Large intestine (tissue), 3 donors: ENCODE data around the gene MARK2. TPM values are rescaled to one million over a fixed set of nuclear protein-coding genes. Genes with fewer than 3 reads are reported as not detected.
A peak's percentile ranks its signal among the peaks of the same experiment; 100 is the strongest.
"Not testable (repeated sequence)": the region's sequence is repeated elsewhere in the genome, so short reads cannot be mapped to it uniquely, and the experiment has no call there.

Source experiments
- DNase-seq, 2 donors: peaks; one replicate each; pipeline versions ENCODE4 v3.0.0 to v3.0.0-alpha.2; 2013
- H3K27ac ChIP-seq: one replicate; pipeline ENCODE4 v1.5.1; 2013; ENCODE audit warnings: low read length
- H3K27me3 ChIP-seq: 2 replicates; pipeline ENCODE4 v1.6.1; 2013; ENCODE audit warnings: low read length; ENCODE audit not compliant: control insufficient read depth, insufficient read depth
- H3K36me3 ChIP-seq: 2 replicates; pipeline ENCODE4 v1.6.1; 2013; ENCODE audit warnings: low read length; ENCODE audit not compliant: control insufficient read depth, insufficient read depth
- H3K4me1 ChIP-seq: one replicate; pipeline ENCODE4 v1.6.1; 2013; ENCODE audit warnings: low read length; ENCODE audit not compliant: control insufficient read depth, insufficient read depth
- H3K4me3 ChIP-seq: one replicate; pipeline ENCODE4 v1.5.1; 2013; ENCODE audit warnings: low read length
- H3K9me3 ChIP-seq: one replicate; pipeline ENCODE4 v1.6.1; 2013; ENCODE audit warnings: mild to moderate bottlenecking, low read depth, low read length, moderate library complexity; ENCODE audit not compliant: control insufficient read depth
- WGBS: methylation state at CpG from one replicate; pipeline ENCODE4 v1.1.5; 2013; ENCODE audit warnings: low lambda C conversion rate; ENCODE audit not compliant: insufficient coverage; 5-methylcytosine and 5-hydroxymethylcytosine counted together
- polyA plus RNA-seq: library from polyadenylated mRNA; unstranded; fragments of 120-200 nt; gene quantifications from one replicate; pipeline ENCODE4 v1.2.1, GENCODE V29; 2013

The MARK2 gene
- polyA plus RNA-seq, 1 donor: 49.3 TPM

DNA sequence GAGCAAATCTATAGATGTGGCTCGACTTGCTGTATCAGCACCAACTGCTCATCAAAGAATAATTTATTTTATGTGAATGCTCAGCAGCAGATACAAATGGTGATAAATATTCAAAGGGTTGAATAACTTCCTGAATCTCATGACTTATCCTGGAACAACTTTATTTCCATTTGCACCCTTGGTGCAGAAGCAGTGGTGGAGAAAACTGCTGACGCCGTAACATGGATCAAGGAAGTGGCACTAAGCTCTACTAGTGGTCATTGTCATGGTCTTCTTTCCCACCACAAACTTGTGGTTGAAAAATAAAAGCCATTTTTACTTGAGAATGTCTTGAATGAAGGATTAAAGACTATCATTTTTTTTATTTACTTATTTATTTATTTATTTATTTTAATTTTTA, 14.6 kb downstream of the MARK2 start:
- DNase-seq: no peak
- H3K4me1 ChIP-seq: peaks cover 41% of the 10 kb centered on the region
- WGBS: no CpG with 5 or more reads among the region's 3 CpGs

DNA sequence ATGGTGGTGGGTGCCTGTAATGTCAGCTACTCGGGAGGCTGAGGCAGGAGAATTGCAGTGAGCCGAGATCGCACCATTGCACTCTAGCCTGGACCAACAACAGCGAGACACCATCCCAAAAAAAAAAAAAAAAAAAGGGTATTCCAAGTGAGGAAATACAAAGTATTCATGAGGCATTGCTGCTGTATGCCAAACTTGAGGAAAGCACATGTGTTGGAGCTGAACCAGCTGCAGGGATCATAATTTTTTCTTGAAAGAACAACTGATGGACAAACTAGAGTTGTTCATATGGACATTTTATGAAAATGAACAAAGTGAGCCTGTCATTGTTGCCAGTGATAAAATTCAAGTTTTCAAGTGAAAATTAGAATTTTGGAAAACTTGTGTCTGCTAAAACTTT, 15.8 kb downstream of the MARK2 start:
- no peak for DNase-seq
- Histone ChIP-seq H3K36me3 (peaks cover 10% of the 10 kb centered on the region), H3K27me3 (no peaks in the 10 kb centered on the region), H3K27ac (peak overlapping the region; percentile 93), H3K4me1 (peaks cover 47% of the 10 kb centered on the region), H3K4me3 (no peak overlapping the region), H3K9me3 (peaks cover 2% of the 10 kb centered on the region)
- WGBS: 94% methylated on average over 3 of the region's 4 CpGs

More for the DNA sequence above, 14.6 kb downstream of the MARK2 start:
- H3K4me3 ChIP-seq: no peak overlapping the region
- no peaks in the 10 kb centered on the region for H3K27me3 ChIP-seq
- peaks cover 16% of the 10 kb centered on the region for H3K36me3 ChIP-seq
- H3K27ac ChIP-seq: no peak overlapping the region
- H3K9me3 ChIP-seq: peaks cover 2% of the 10 kb centered on the region

DNA sequence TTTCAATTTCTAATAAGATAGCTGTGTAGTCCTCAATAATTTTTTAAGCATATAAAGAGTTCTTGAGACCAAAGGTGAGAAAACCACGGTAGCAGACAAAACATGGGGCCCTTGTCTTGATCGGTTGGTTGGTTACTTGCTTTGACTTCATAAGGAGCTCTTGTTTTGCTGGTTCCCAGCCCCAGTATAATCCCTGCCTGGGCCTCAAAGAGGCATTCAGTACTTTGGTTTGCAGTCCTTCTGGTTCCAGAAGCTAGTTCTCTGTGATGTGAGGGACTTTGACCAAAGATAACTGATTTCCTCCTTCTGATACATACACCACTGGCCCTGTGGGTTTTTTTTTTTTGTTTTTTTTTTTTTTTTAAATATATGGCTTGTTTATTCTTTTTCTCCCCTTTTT, 17.1 kb downstream of the MARK2 start:
- H3K4me1 ChIP-seq: peaks cover 44% of the 10 kb centered on the region
- H3K27me3 ChIP-seq: no peaks in the 10 kb centered on the region
- DNase-seq: peak; percentile 93 to 96
- H3K27ac ChIP-seq: peak overlapping the region; percentile 93
- no peak overlapping the region for H3K4me3 ChIP-seq
- peaks cover 2% of the 10 kb centered on the region for H3K9me3 ChIP-seq
- peaks cover 10% of the 10 kb centered on the region for H3K36me3 ChIP-seq
- WGBS: no CpG with 5 or more reads among the region's 2 CpGs

GRCh38 chr11:63858628-63859550, 20.0 kb downstream of the MARK2 start:
- peak overlapping the region; percentile 78 for H3K27ac ChIP-seq
- H3K4me1 ChIP-seq: peaks cover 39% of the 10 kb centered on the region
- H3K27me3 ChIP-seq: no peaks in the 10 kb centered on the region
- H3K36me3 ChIP-seq: peaks cover 25% of the 10 kb centered on the region
- H3K9me3 ChIP-seq: peaks cover 2% of the 10 kb centered on the region
- 80% methylated on average over 1 of the region's 11 CpGs for WGBS
- H3K4me3 ChIP-seq: no peak overlapping the region
- peak; percentile 92 to 97 for DNase-seq

GRCh38 chr11:63862923-63863322, 24.0 kb downstream of the MARK2 start:
- peaks cover 22% of the 10 kb centered on the region for H3K36me3 ChIP-seq
- no peaks in the 10 kb centered on the region for H3K27me3 ChIP-seq
- H3K27ac ChIP-seq: peak overlapping the region; percentile 4
- H3K9me3 ChIP-seq: no peaks in the 10 kb centered on the region
- no peak overlapping the region for H3K4me3 ChIP-seq
- no CpG with 5 or more reads among the region's 4 CpGs for WGBS
- peaks cover 38% of the 10 kb centered on the region for H3K4me1 ChIP-seq
- peak in 1 of 2 donors; percentile 61 for DNase-seq

DNA sequence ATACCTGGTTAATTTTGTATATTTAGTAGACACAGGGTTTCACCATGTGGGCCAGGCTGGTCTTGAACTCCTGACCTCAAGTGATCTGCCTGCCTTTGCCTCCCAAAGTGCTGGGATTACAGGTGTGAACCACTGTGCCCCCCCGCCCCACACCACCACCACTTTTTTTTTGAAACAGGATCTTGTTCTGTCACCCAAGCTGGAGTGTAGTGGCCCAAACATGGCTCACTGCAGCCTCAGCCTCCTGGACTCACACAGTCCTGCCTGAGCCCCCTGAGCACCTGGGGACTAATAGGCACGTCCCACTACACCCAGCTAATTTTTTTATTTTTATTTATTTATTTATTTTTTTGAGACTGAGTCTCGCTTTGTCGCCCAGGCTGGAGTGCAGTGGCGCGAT, 24.7 kb downstream of the MARK2 start:
- H3K4me3 ChIP-seq, DNase-seq, H3K27ac ChIP-seq, H3K9me3 ChIP-seq, H3K27me3 ChIP-seq: not testable (repeated sequence)
- Histone ChIP-seq H3K36me3 (peaks cover 22% of the 10 kb centered on the region), H3K4me1 (peaks cover 35% of the 10 kb centered on the region)
- 100% methylated on average over 4 of the region's 6 CpGs for WGBS

DNA sequence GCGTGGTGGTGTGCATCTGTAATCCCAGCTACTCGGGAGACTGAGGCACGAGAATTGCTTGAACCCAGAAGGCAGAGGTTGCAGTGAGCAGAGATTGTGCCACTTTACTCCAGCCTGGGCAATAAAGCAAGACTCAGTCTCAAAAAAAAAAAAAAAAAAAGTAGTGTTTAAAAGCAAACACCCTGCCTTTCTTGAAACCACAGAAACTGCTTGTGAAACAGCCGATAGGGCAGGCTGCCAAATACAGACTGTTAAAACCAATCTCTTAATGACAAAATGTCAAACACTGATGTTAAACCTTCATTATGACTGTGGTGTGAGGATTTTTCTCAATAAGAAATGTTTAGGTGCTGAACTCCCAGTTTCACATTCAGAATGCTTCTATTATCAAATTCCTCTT, 27.3 kb downstream of the MARK2 start:
- no peaks in the 10 kb centered on the region for H3K27me3 ChIP-seq
- no peak overlapping the region for H3K27ac ChIP-seq
- H3K9me3 ChIP-seq: no peaks in the 10 kb centered on the region
- peaks cover 18% of the 10 kb centered on the region for H3K36me3 ChIP-seq
- H3K4me1 ChIP-seq: peaks cover 47% of the 10 kb centered on the region
- WGBS: 67% methylated on average over 3 of the region's 4 CpGs
- H3K4me3 ChIP-seq: no peak overlapping the region
- DNase-seq: peak in 1 of 2 donors; percentile 73

GRCh38 chr11:63867511-63867910, 28.6 kb downstream of the MARK2 start:
- Histone ChIP-seq H3K9me3 (no peaks in the 10 kb centered on the region), H3K4me1 (peaks cover 56% of the 10 kb centered on the region)

GRCh38 chr11:63868399-63869064, 29.6 kb downstream of the MARK2 start:
- Histone ChIP-seq H3K4me1 (peaks cover 61% of the 10 kb centered on the region), H3K27ac (peak overlapping the region; percentile 61), H3K27me3 (no peaks in the 10 kb centered on the region), H3K9me3 (no peaks in the 10 kb centered on the region), H3K4me3 (no peak overlapping the region), H3K36me3 (peaks cover 5% of the 10 kb centered on the region)
- DNase-seq: no peak
- WGBS: no CpG with 5 or more reads among the region's 9 CpGs

More at GRCh38 chr11:63867511-63867910, 28.6 kb downstream of the MARK2 start:
- Histone ChIP-seq H3K36me3 (peaks cover 11% of the 10 kb centered on the region), H3K27me3 (no peaks in the 10 kb centered on the region), H3K27ac (no peak overlapping the region), H3K4me3 (no peak overlapping the region)
- DNase-seq: no peak
- WGBS: no CpG with 5 or more reads among the region's 4 CpGs

DNA sequence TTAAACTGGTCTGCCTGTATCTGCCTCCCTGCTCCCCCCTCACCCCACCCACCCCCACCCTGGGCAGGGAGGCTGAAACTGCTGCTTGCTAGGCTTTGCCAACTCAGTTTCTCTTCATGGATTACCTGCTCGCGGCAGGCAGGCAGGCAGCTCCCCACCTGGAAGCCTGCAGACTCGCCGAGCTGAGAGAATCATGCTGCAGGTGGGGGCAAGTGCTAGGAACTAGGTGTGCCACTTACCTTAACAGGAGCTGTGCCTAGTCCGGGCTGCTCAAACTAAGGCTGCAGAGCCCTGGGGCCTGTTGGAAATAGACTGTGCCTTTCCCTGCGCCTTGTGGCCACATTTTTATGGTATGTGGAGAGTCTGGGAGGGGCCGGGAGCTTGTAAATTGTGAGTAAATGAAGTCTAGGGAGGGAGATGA, 30.3 kb downstream of the MARK2 start:
- H3K27me3 ChIP-seq: no peaks in the 10 kb centered on the region
- peaks cover 3% of the 10 kb centered on the region for H3K36me3 ChIP-seq
- H3K4me1 ChIP-seq: peaks cover 66% of the 10 kb centered on the region
- H3K27ac ChIP-seq: peak overlapping the region; percentile 61
- no peak overlapping the region for H3K4me3 ChIP-seq
- no peaks in the 10 kb centered on the region for H3K9me3 ChIP-seq
- peak in 1 of 2 donors; percentile 64 for DNase-seq
- WGBS: no CpG with 5 or more reads among the region's 7 CpGs
